AG20443 (cell line): ENCODE data around the gene PRAMEF10.
"Not testable (repeated sequence)": the region's sequence is repeated elsewhere in the genome, so short reads cannot be mapped to it uniquely, and the experiment has no call there.

Experiments used
- DNase-seq: peaks from one replicate; pipeline ENCODE4 v3.0.0; 2012; ENCODE audit warnings: low spot score, mixed read lengths

PRAMEF10 gene

GRCh38 chr1:12898170-12898569, at the start of gene PRAMEF10:
Gene PRAMEF10 (minus strand): TSS chr1:12898270. CDS start chr1:12895847, 2,423 bp downstream.
- DNase-seq = not testable (repeated sequence)

GRCh38 chr1:12947480-12947879, 49.4 kb upstream of the PRAMEF10 start, which contains the start of gene PRAMEF6:
Gene PRAMEF6 (minus strand): TSS chr1:12947580. CDS start chr1:12942518, 5,062 bp downstream.
- not testable (repeated sequence) for DNase-seq

- DNase-seq = not testable (repeated sequence)
Observed at GRCh38 chr1:12924368-12924767, 26.3 kb upstream of the PRAMEF10 start.

- DNase-seq = not testable (repeated sequence)
Observed at GRCh38 chr1:12921749-12922148, 23.7 kb upstream of the PRAMEF10 start.

- DNase-seq = not testable (repeated sequence)
Observed at GRCh38 chr1:12916310-12916709, 18.2 kb upstream of the PRAMEF10 start, which contains the start of gene PRAMEF7. Gene PRAMEF7 (plus strand): TSS chr1:12916610. CDS start chr1:12917693, 1,083 bp downstream.

- DNase-seq = not testable (repeated sequence)
Observed at GRCh38 chr1:12903793-12904572, 5.9 kb upstream of the PRAMEF10 start.

GRCh38 chr1:12899186-12899585, 1.1 kb upstream of the PRAMEF10 start:
- DNase-seq = not testable (repeated sequence)

- DNase-seq = not testable (repeated sequence)
Observed at GRCh38 chr1:12886101-12886500, 12.0 kb downstream of the PRAMEF10 start, which contains the start of gene PRAMEF4. Gene PRAMEF4 (minus strand): TSS chr1:12886201. CDS start chr1:12883394, 2,807 bp downstream.

GRCh38 chr1:12878453-12878852, 19.6 kb downstream of the PRAMEF10 start:
- not testable (repeated sequence) for DNase-seq

GRCh38 chr1:12863131-12863880, 34.8 kb downstream of the PRAMEF10 start:
- DNase-seq = not testable (repeated sequence)

GRCh38 chr1:12856786-12857185, 41.3 kb downstream of the PRAMEF10 start, which contains the start of gene PRAMEF2:
Gene PRAMEF2 (plus strand): TSS chr1:12857086. CDS start chr1:12859010, 1,924 bp downstream.
- not testable (repeated sequence) for DNase-seq

GRCh38 chr1:12851779-12852178, 46.3 kb downstream of the PRAMEF10 start:
- DNase-seq = peak; percentile 43

GRCh38 chr1:12848620-12849019, 49.5 kb downstream of the PRAMEF10 start, which contains the start of gene HNRNPCL1:
Gene HNRNPCL1 (minus strand): TSS chr1:12848720. CDS start chr1:12848289, 431 bp downstream.
- not testable (repeated sequence) for DNase-seq
